Dermis blood vessel endothelial cell (primary cell): ENCODE measurements around the gene POLR1A. TPM values are rescaled to one million over a fixed set of nuclear protein-coding genes. Genes with fewer than 3 reads are reported as not detected.

Experiments used
- total RNA-seq: library from RNA; depleted of rRNA; stranded (reverse); fragments of >200 nt; gene quantifications from 2 replicates; pipeline ENCODE4 v1.2.3, GENCODE V29; 2014

The POLR1A gene
- total RNA-seq, 1 donor from 2014 or later = 13.6 TPM

Other genes starting within 250 kb of the POLR1A start
- 9.9 and 13.7 TPM in 2 replicates for gene ST3GAL5, start 216.9 kb downstream of the POLR1A start, total RNA-seq
- 82.2 and 93.4 TPM in 2 replicates for gene PTCD3, start 349 bp upstream of the POLR1A start, total RNA-seq
- gene IMMT, start 89.6 kb upstream of the POLR1A start, total RNA-seq = 58.5 and 91.5 TPM in 2 replicates
- gene MRPL35, start 93.6 kb upstream of the POLR1A start, total RNA-seq = 43.2 and 63.1 TPM in 2 replicates
- gene REEP1, start 231.7 kb upstream of the POLR1A start, total RNA-seq = 4.9 and 13.4 TPM in 2 replicates